Esophagus squamous epithelium (tissue), 4 donors: ENCODE results near the gene SDK2.

ENCODE experiments used
- CTCF ChIP-seq, 6 experiments: fragments of 450-650 bp in 4 of 6; fragments of 200-600 bp in 2 of 6; sonication (generic) in 2 of 6; IDR thresholded peaks; one replicate each; pipeline ENCODE4 v1.5.1; 2016 to 2019; ENCODE audit warnings: antibody characterized with exemption in 6 of 6, mild to moderate bottlenecking in 4 of 6, moderate library complexity in 4 of 6
- POLR2A ChIP-seq, 4 donors: fragments of 450-650 bp; IDR thresholded peaks; one replicate each; pipeline ENCODE4 v1.6.1; 2017; ENCODE audit warnings: antibody characterized with exemption in 4 of 4, mild to moderate bottlenecking in 4 of 4, moderate library complexity in 3 of 4

GRCh38 chr17:73476890-73477350, 167.3 kb downstream of the SDK2 start:
- TF ChIP-seq CTCF (IDR thresholded peaks at IDR 0.05): no peak
- no peak for TF ChIP-seq POLR2A (IDR thresholded peaks at IDR 0.05)
